Measurements from ENCODE around the gene ZSWIM5. TPM values are rescaled to one million over a fixed set of nuclear protein-coding genes. Genes with fewer than 3 reads are reported as not detected.
"Not testable (repeated sequence)": the region's sequence is repeated elsewhere in the genome, so short reads cannot be mapped to it uniquely, and the experiment has no call there.

ZSWIM5 gene
- total and polyA plus RNA-seq, 2 experiments from 2014 or later, result 2.0 to 4.0 TPM

- no peak overlapping the region for H2AFZ ChIP-seq
- H3K9me2 ChIP-seq (replicated peaks; ENCODE audit: insufficient read depth), result no peaks in the 10 kb centered on the region
- H3K27ac ChIP-seq, result no peak overlapping the region
- no peak overlapping the region for H3K4me3 ChIP-seq
- TF ChIP-seq EZH2phosphoT487 (IDR thresholded peaks at IDR 0.05; ENCODE audit: low read depth, severe bottlenecking, unreplicated experiment) (no peak), CTCF (IDR thresholded peaks at IDR 0.05; ENCODE audit: poor library complexity) (no peak), EZH2 (IDR thresholded peaks at IDR 0.05; ENCODE audit: borderline replicate concordance) (no peak)
- H3K9me3 ChIP-seq (ENCODE audit: low read depth), result no peaks in the 10 kb centered on the region
- H3K4me1 ChIP-seq (ENCODE audit: insufficient read depth), result no peaks in the 10 kb centered on the region
- no peaks in the 10 kb centered on the region for H3K27me3 ChIP-seq
- no peak overlapping the region for H3K4me2 ChIP-seq
- no peaks in the 10 kb centered on the region for H3K36me3 ChIP-seq (replicated peaks; ENCODE audit: insufficient read depth, low read depth)
- DNase-seq (ENCODE audit: low spot score), result no peak
- no peaks in the 10 kb centered on the region for H4K20me1 ChIP-seq (ENCODE audit: insufficient read depth, poor library complexity, severe bottlenecking)
- WGBS (ENCODE audit: low lambda C conversion rate, missing lambda C conversion rate), result 96% methylated on average over 2 of the region's 2 CpGs
- no peaks in the 10 kb centered on the region for H3K79me2 ChIP-seq
Observed at GRCh38 chr1:45065083-45065482, 141.3 kb downstream of the ZSWIM5 start.

GRCh38 chr1:45062463-45062862 lies 143.9 kb downstream of the ZSWIM5 start:
- H4K20me1 ChIP-seq (ENCODE audit: insufficient read depth, poor library complexity, severe bottlenecking), result not testable (repeated sequence)

GRCh38 chr1:45059829-45060228 lies 146.6 kb downstream of the ZSWIM5 start:
- no peak overlapping the region for H3K4me2 ChIP-seq
- H3K36me3 ChIP-seq (replicated peaks; ENCODE audit: insufficient read depth, low read depth), result no peaks in the 10 kb centered on the region
- H2AFZ ChIP-seq, result no peak overlapping the region
- TF ChIP-seq EZH2 (IDR thresholded peaks at IDR 0.05; ENCODE audit: borderline replicate concordance) (no peak), CTCF (IDR thresholded peaks at IDR 0.05; ENCODE audit: poor library complexity) (no peak), EZH2phosphoT487 (IDR thresholded peaks at IDR 0.05; ENCODE audit: low read depth, severe bottlenecking, unreplicated experiment) (no peak)
- no peak overlapping the region for H3K4me3 ChIP-seq
- no peaks in the 10 kb centered on the region for H3K79me2 ChIP-seq
- no peak overlapping the region for H3K27ac ChIP-seq
- 79% methylated on average over 2 of the region's 2 CpGs for WGBS (ENCODE audit: low lambda C conversion rate, missing lambda C conversion rate)
- H3K9me2 ChIP-seq (replicated peaks; ENCODE audit: insufficient read depth), result no peaks in the 10 kb centered on the region
- DNase-seq (ENCODE audit: low spot score), result no peak
- no peaks in the 10 kb centered on the region for H4K20me1 ChIP-seq (ENCODE audit: insufficient read depth, poor library complexity, severe bottlenecking)
- H3K27me3 ChIP-seq, result no peaks in the 10 kb centered on the region
- no peaks in the 10 kb centered on the region for H3K4me1 ChIP-seq (ENCODE audit: insufficient read depth)
- H3K9me3 ChIP-seq (ENCODE audit: low read depth), result no peaks in the 10 kb centered on the region

More at GRCh38 chr1:45062463-45062862, 143.9 kb downstream of the ZSWIM5 start:
- not testable (repeated sequence) for H2AFZ ChIP-seq; DNase-seq (ENCODE audit: low spot score); H3K4me1 ChIP-seq (ENCODE audit: insufficient read depth); H3K27ac ChIP-seq; H3K9me3 ChIP-seq (ENCODE audit: low read depth); H3K79me2 ChIP-seq; H3K9me2 ChIP-seq (replicated peaks; ENCODE audit: insufficient read depth); H3K36me3 ChIP-seq (replicated peaks; ENCODE audit: insufficient read depth, low read depth); H3K4me2 ChIP-seq; H3K4me3 ChIP-seq; H3K27me3 ChIP-seq
- 96% methylated on average over 4 of the region's 4 CpGs for WGBS (ENCODE audit: low lambda C conversion rate, missing lambda C conversion rate)

GRCh38 chr1:45057542-45057941 lies 148.9 kb downstream of the ZSWIM5 start:
- Histone ChIP-seq H3K27me3 (no peaks in the 10 kb centered on the region), H3K27ac (no peak overlapping the region), H4K20me1 (ENCODE audit: insufficient read depth, poor library complexity, severe bottlenecking) (no peaks in the 10 kb centered on the region), H3K79me2 (no peaks in the 10 kb centered on the region), H3K9me2 (replicated peaks; ENCODE audit: insufficient read depth) (no peaks in the 10 kb centered on the region), H3K36me3 (replicated peaks; ENCODE audit: insufficient read depth, low read depth) (no peaks in the 10 kb centered on the region), H3K4me1 (ENCODE audit: insufficient read depth) (no peaks in the 10 kb centered on the region), H2AFZ (no peak overlapping the region), H3K4me2 (no peak overlapping the region), H3K9me3 (ENCODE audit: low read depth) (no peaks in the 10 kb centered on the region), H3K4me3 (no peak overlapping the region)
- no peak for TF ChIP-seq EZH2phosphoT487 (IDR thresholded peaks at IDR 0.05; ENCODE audit: low read depth, severe bottlenecking, unreplicated experiment)
- no peak for TF ChIP-seq CTCF (IDR thresholded peaks at IDR 0.05; ENCODE audit: poor library complexity)
- TF ChIP-seq EZH2 (IDR thresholded peaks at IDR 0.05; ENCODE audit: borderline replicate concordance), result no peak
- 79% methylated on average over 1 of the region's 1 CpG for WGBS (ENCODE audit: low lambda C conversion rate, missing lambda C conversion rate)
- DNase-seq (ENCODE audit: low spot score), result no peak

Data from hepatocyte (in vitro differentiated cells).